Measurements from ENCODE around the gene CNTNAP2.

The CNTNAP2 gene

GRCh38 chr7:147251751-147252325 is 1135.2 kb downstream of the CNTNAP2 start:
- DNase-seq (ENCODE audit: low spot score) = no peak

GRCh38 chr7:147261693-147262092 is 1145.1 kb downstream of the CNTNAP2 start:
- DNase-seq (ENCODE audit: low spot score) = no peak

GRCh38 chr7:147265528-147265927 is 1148.9 kb downstream of the CNTNAP2 start:
- no peak for DNase-seq (ENCODE audit: low spot score)

GRCh38 chr7:147276106-147276505 is 1159.5 kb downstream of the CNTNAP2 start:
- DNase-seq (ENCODE audit: low spot score) = no peak

- DNase-seq (ENCODE audit: low spot score) = no peak
Observed at GRCh38 chr7:147276783-147277370, 1160.3 kb downstream of the CNTNAP2 start.

GRCh38 chr7:147279514-147279913 is 1162.9 kb downstream of the CNTNAP2 start:
- DNase-seq (ENCODE audit: low spot score) = no peak

- no peak for DNase-seq (ENCODE audit: low spot score)
Observed at GRCh38 chr7:147279964-147280374, 1163.4 kb downstream of the CNTNAP2 start.

- no peak for DNase-seq (ENCODE audit: low spot score)
Observed at GRCh38 chr7:147282204-147282603, 1165.6 kb downstream of the CNTNAP2 start.

- DNase-seq (ENCODE audit: low spot score) = no peak
Observed at GRCh38 chr7:147296201-147296600, 1179.6 kb downstream of the CNTNAP2 start.

- DNase-seq (ENCODE audit: low spot score) = peak; percentile 35
Observed at GRCh38 chr7:147296986-147297385, 1180.4 kb downstream of the CNTNAP2 start.

GRCh38 chr7:147298611-147299043 is 1182.0 kb downstream of the CNTNAP2 start:
- DNase-seq (ENCODE audit: low spot score) = peak; percentile 4

- no peak for DNase-seq (ENCODE audit: low spot score)
Observed at GRCh38 chr7:147300293-147300692, 1183.7 kb downstream of the CNTNAP2 start.

- DNase-seq (ENCODE audit: low spot score) = no peak
Observed at GRCh38 chr7:147304376-147304775, 1187.8 kb downstream of the CNTNAP2 start.

- no peak for DNase-seq (ENCODE audit: low spot score)
Observed at GRCh38 chr7:147305827-147306226, 1189.2 kb downstream of the CNTNAP2 start.

GRCh38 chr7:147308539-147308938 is 1191.9 kb downstream of the CNTNAP2 start:
- DNase-seq (ENCODE audit: low spot score) = peak; percentile 16

- DNase-seq (ENCODE audit: low spot score) = no peak
Observed at GRCh38 chr7:147311336-147311735, 1194.7 kb downstream of the CNTNAP2 start.

- no peak for DNase-seq (ENCODE audit: low spot score)
Observed at GRCh38 chr7:147321504-147321903, 1204.9 kb downstream of the CNTNAP2 start.

GRCh38 chr7:147332988-147333387 is 1216.4 kb downstream of the CNTNAP2 start:
- DNase-seq (ENCODE audit: low spot score) = peak; percentile 5

GRCh38 chr7:147363101-147363500 is 1246.5 kb downstream of the CNTNAP2 start:
- peak; percentile 26 for DNase-seq (ENCODE audit: low spot score)

GRCh38 chr7:147376192-147376591 is 1259.6 kb downstream of the CNTNAP2 start:
- no peak for DNase-seq (ENCODE audit: low spot score)

GRCh38 chr7:147380926-147381325 is 1264.3 kb downstream of the CNTNAP2 start:
- DNase-seq (ENCODE audit: low spot score) = no peak

- DNase-seq (ENCODE audit: low spot score) = no peak
Observed at GRCh38 chr7:147394329-147394728, 1277.7 kb downstream of the CNTNAP2 start.

- DNase-seq (ENCODE audit: low spot score) = peak; percentile 59
Observed at GRCh38 chr7:147400221-147400689, 1283.7 kb downstream of the CNTNAP2 start.

- peak; percentile 15 for DNase-seq (ENCODE audit: low spot score)
Observed at GRCh38 chr7:147400925-147401324, 1284.3 kb downstream of the CNTNAP2 start.

Measured in GM03348 (cell line).